ENCODE measurements around the gene SIX1. TPM values are rescaled to one million over a fixed set of nuclear protein-coding genes. Genes with fewer than 3 reads are reported as not detected.

The SIX1 gene
- total RNA-seq, 2 donors from 2014 or later: 0.24 to 0.77 TPM

- intact Hi-C loops (cut with DNase I): no loop called here
- no peak for DNase-seq
- ATAC-seq: no peak
Measured at GRCh38 chr14:60645126-60645741, 4.0 kb downstream of the SIX1 start.

DNA sequence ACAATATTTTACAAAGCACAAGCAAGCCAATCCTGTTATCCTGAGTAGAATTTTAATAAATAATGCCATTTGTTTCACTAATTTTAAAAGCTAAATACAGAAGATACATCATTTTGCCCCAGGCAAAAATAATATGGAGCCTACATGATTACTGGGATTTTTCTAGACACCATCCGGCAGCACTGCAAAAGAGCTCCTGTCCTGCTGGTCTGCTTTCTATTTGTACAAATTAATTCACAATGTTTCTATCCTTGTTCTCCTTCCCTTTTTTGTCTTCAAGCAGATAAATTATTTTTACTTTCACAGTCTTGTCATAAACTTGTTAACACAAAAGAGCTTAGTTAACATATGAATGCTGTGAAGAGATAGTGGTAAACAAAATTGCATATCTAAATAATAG lies 4.6 kb downstream of the SIX1 start:
- ATAC-seq (no peak), DNase-seq (no peak)
- intact Hi-C loops (cut with DNase I): no loop called here

DNA sequence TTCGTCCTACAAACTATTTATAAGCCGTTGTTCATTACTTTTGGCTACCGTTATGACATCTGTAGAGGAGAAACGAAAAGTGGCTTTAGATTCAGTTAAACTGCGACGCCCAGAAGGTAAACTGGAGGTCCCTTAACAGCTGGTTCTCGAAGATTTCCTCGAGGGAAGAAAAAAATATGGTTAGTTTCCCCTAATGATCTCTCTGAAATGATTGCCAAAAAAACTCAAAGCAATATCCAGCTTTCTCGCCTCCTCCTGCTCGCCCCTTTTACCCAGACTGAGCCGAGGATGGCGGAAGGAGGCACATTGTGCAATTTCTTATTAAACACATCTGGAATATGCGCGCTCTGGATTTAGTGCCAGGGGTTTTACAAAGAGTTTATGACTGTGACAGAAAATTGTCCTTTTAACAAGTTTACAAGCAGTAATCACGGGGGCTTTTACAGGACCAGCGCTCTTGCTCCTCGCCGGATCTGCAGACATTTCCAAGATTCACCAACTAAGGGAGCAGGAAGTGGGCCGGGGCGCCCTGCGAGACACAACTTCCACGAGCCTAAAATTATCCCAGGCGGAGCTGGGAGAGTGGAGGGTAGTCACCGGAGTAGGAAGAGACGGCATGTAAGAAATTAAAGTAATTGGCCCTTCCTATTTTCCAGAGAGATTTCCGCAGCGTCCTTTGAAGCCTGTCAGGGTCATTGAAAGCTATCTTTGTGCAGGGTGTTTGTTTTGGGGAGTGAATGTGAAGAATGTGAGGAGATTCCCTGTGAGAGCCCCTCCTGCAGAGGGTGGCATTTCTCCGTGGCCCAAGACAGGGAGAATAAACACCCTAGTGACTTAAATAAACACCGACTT lies 5.6 kb downstream of the SIX1 start:
- DNase-seq: no peak
- ATAC-seq: no peak
- intact Hi-C loops (cut with DNase I): no loop called here

GRCh38 chr14:60643141-60643462 lies 6.2 kb downstream of the SIX1 start:
- no peak for DNase-seq
- intact Hi-C loops (cut with DNase I): no loop called here
- ATAC-seq: no peak

DNA sequence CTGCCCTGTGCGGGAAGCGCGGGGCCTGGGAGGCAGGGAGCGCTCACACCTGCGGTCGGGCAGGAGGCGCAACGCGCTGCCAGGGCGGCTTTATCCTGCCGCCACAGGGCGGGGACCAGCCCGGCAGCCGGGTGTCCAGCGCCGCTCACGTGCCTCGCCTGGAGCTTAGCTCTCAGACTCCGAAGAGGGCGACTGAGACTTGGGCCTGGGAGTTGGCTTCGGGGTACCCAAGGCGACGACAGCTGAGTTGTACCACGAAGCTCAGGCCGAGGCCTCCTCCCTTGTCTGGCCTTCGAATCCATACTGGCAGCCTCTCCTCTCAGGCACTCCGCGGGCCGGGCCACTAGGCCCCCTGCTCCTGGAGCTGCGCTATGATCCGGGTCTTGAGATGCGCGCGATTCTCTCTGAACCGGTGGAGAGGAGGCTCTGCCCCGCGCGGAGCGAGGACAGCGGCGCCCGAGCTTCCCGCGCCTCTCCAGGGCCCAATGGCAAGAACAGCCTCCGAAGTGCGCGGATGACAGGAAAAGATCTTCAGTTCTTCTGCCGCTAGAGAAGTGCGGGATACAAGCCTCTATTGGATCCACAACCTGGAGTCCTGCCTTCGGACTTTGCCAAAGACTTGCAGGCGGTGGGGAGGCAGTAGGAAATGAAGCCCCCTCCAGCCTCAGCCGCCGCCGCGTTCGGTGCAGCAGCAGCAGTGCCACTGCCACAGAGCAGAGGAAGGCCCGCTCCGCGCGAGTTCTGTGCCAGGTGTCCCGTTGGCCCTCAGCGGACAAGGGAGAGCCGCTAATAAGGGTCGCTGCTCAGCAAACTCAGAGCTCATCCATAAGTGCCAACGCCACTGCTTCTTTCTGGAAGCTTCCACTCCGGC lies 6.8 kb downstream of the SIX1 start:
- ATAC-seq (peak in 1 of 2 donors; percentile 26), DNase-seq (no peak)
- intact Hi-C loops (cut with DNase I): no loop called here

- ATAC-seq (no peak), DNase-seq (no peak)
- intact Hi-C loops (cut with DNase I): no loop called here
Measured at GRCh38 chr14:60641742-60642269, 7.5 kb downstream of the SIX1 start.

- no peak for DNase-seq
- no peak for ATAC-seq
- intact Hi-C loops (cut with DNase I): no loop called here
Measured at GRCh38 chr14:60640859-60641741, 8.2 kb downstream of the SIX1 start.

DNA sequence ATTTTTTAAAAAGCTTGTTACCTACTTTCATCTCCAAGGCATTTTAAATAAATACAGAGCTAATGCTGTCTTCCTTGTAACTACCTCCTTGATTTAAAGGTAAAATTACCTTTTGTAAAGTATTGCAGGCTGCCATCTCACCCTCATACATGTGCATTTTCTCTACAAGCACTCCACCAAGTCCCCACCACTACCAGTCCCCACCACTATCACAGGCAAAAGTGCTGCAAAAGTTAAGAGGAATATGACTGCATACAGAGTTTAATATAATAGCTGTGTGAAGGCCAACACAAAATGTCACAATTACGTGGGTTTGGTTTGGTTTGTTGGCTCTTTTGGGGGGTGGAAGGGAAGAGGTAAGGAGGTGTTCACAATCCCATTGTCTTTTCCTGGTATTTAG lies 9.6 kb downstream of the SIX1 start:
- ATAC-seq: no peak
- DNase-seq: no peak
- intact Hi-C loops (cut with DNase I): no loop called here

GRCh38 chr14:60637479-60638315 lies 11.6 kb downstream of the SIX1 start:
- no peak for DNase-seq
- peak; percentile 69 to 77 for ATAC-seq
- intact Hi-C loops (cut with DNase I): no loop called here

DNA sequence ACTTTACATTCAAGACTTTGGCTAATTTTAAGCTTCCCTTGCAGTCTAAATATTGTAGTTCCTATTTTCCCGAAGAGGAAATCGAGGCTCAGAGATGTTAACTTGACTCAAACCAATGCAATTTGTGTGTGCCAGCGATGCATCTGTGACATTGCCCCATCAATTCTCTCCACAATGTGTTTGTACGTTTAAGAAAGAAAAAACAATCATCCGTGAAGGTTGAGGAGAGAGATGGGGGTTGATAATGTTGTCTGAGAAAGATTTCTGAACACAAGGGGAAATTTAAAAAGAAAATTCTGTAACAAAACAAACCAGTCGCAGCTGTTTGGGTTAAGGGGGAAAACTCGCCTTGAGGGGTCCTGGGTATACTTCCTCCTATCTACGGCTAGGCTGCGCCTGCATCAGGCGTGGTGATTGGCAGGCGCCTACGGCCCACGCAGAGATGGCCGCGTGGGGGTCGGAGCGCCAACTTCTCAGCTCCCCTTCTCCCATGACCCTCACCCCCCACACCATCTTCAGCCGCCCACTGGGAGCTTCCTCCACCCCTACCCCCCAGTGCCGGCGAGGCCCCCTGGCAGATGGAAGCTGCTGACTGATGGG lies 12.3 kb downstream of the SIX1 start:
- ATAC-seq (no peak), DNase-seq (no peak)
- intact Hi-C loops (cut with DNase I): no loop called here

DNA sequence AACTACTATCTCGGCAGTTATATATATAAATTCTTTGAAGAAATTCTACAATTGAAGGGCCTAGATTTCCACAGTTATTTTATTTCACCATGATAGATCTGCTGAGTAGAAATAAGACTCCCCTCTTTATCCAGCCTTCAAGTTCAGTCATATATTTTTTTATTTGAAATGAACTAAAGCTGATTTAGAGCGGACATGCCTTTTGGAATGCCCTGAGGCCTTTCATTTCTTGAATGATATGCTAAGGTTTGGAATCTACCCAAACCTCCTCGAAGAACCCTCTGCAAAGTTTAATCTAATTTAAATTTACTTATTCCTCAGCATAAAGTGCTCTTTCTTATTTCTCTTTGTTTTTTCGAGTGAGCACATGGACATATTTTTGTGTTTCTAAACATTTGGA lies 15.1 kb downstream of the SIX1 start:
- DNase-seq (no peak), ATAC-seq (no peak)
- intact Hi-C loops (cut with DNase I): no loop called here

GRCh38 chr14:60632777-60633176 lies 16.5 kb downstream of the SIX1 start:
- DNase-seq: no peak
- intact Hi-C loops (cut with DNase I): no loop called here
- no peak for ATAC-seq

DNA sequence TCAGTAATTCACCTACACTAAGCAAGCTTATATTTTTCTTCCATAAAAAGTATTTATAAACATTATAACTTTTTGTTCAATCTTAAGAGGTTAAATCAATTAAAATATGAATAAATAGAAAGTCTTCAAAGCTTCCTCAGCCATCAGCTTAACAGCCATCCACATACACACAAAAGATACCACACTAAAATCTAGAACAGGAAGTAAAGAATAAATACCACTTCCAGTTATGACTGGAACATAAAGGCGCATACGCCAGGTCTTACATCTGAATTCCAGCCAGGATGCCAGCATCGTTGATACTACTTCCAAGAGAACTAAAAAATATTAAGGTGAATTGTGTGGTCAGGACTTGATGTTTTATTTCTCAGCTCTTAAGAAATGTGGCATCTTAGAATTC lies 17.0 kb downstream of the SIX1 start:
- DNase-seq (no peak), ATAC-seq (no peak)
- intact Hi-C loops (cut with DNase I): no loop called here

- ATAC-seq (no peak), DNase-seq (no peak)
- intact Hi-C loops (cut with DNase I): no loop called here
Measured at GRCh38 chr14:60631842-60632241, 17.4 kb downstream of the SIX1 start.

GRCh38 chr14:60630129-60630528 lies 19.1 kb downstream of the SIX1 start:
- intact Hi-C loops (cut with DNase I): no loop called here
- no peak for DNase-seq

GRCh38 chr14:60628892-60629291 lies 20.4 kb downstream of the SIX1 start:
- DNase-seq (no peak), ATAC-seq (no peak)
- intact Hi-C loops (cut with DNase I): loop anchor here in 1 of 2 donors (5.0 kb wide), 1 partner anchor 393 kb away; no protein-coding TSS in a partner anchor

More at GRCh38 chr14:60630129-60630528, 19.1 kb downstream of the SIX1 start:
- no peak for ATAC-seq

GRCh38 chr14:60622917-60623257 lies 26.4 kb downstream of the SIX1 start:
- intact Hi-C loops (cut with DNase I): loop anchor here in 1 of 2 donors (5.0 kb wide), 1 partner anchor 624 kb away; no protein-coding TSS in a partner anchor

More at GRCh38 chr14:60622917-60623257, 26.4 kb downstream of the SIX1 start:
- ATAC-seq: peak in 1 of 2 donors; percentile 75
- DNase-seq: no peak
